ENCODE results near the gene HK3. TPM values are rescaled to one million over a fixed set of nuclear protein-coding genes. Genes with fewer than 3 reads are reported as not detected.

HK3 gene
- total and polyA plus RNA-seq, 12 donors: 0.44 to 102 (median 15.2) TPM

- WGBS, 4 donors: 79 to 87% (median 83%) methylated on average over 16 to 21 of the region's 21 CpGs
- no peak for DNase-seq
- Histone ChIP-seq H3K27ac (no peak overlapping the region), H3K4me3 (no peak overlapping the region), H3K9me3 (replicated peaks in 1 of 3) (no peaks in the 10 kb centered on the region), H3K4me1 (replicated peaks in 1 of 2) (no peaks in the 10 kb centered on the region), H3K27me3 (peaks cover 12% of the 10 kb centered on the region), H3K36me3 (replicated peaks in 1 of 2) (no peaks in the 10 kb centered on the region)
- intact Hi-C loops (cut with DNase I): no loop called here
- TF ChIP-seq POLR2A (IDR thresholded peaks at IDR 0.05) (no peak), CTCF (IDR thresholded peaks at IDR 0.05) (no peak)
Measured at GRCh38 chr5:176850371-176851245, 48.5 kb downstream of the HK3 start.

- no peak overlapping the region for H3K4me3 ChIP-seq
- intact Hi-C loops (cut with DNase I): no loop called here
- TF ChIP-seq POLR2A (IDR thresholded peaks at IDR 0.05) (no peak), CTCF (IDR thresholded peaks at IDR 0.05) (no peak)
- no peaks in the 10 kb centered on the region for H3K9me3 ChIP-seq (replicated peaks in 1 of 3)
- no peaks in the 10 kb centered on the region for H3K4me1 ChIP-seq (replicated peaks in 1 of 2)
- no peak for DNase-seq
- H3K36me3 ChIP-seq (replicated peaks in 1 of 2): no peaks in the 10 kb centered on the region
- peaks cover 12% of the 10 kb centered on the region for H3K27me3 ChIP-seq
- WGBS, 4 donors: 58 to 76% (median 71%) methylated on average over 3 to 7 of the region's 7 CpGs
- no peak overlapping the region for H3K27ac ChIP-seq
Measured at GRCh38 chr5:176849611-176850227, 49.4 kb downstream of the HK3 start.

GRCh38 chr5:176848651-176849050 lies 50.5 kb downstream of the HK3 start:
- no peaks in the 10 kb centered on the region for H3K36me3 ChIP-seq (replicated peaks in 1 of 2)
- no peaks in the 10 kb centered on the region for H3K9me3 ChIP-seq (replicated peaks in 1 of 3)
- DNase-seq: no peak
- H3K4me3 ChIP-seq: no peak overlapping the region
- intact Hi-C loops (cut with DNase I): no loop called here
- no peak overlapping the region for H3K27ac ChIP-seq
- TF ChIP-seq POLR2A (IDR thresholded peaks at IDR 0.05): no peak
- no peak for TF ChIP-seq CTCF (IDR thresholded peaks at IDR 0.05)
- H3K4me1 ChIP-seq (replicated peaks in 1 of 2): no peaks in the 10 kb centered on the region
- peaks cover 12% of the 10 kb centered on the region for H3K27me3 ChIP-seq
- WGBS, 4 donors: 82 to 88% (median 86%) methylated on average over 6 to 13 of the region's 13 CpGs

GRCh38 chr5:176847726-176848290 lies 51.3 kb downstream of the HK3 start:
- Histone ChIP-seq H3K9me3 (replicated peaks in 1 of 3) (no peaks in the 10 kb centered on the region), H3K27ac (peak overlapping the region in 1 of 5 donors; percentile 69), H3K4me1 (replicated peaks in 1 of 2) (no peaks in the 10 kb centered on the region), H3K27me3 (peaks cover 12% of the 10 kb centered on the region), H3K36me3 (replicated peaks in 1 of 2) (no peaks in the 10 kb centered on the region), H3K4me3 (no peak overlapping the region)
- no peak for TF ChIP-seq CTCF (IDR thresholded peaks at IDR 0.05)
- TF ChIP-seq POLR2A (IDR thresholded peaks at IDR 0.05): no peak
- no peak for DNase-seq
- intact Hi-C loops (cut with DNase I): no loop called here
- WGBS, 4 donors: 76 to 88% (median 83%) methylated on average over 8 to 13 of the region's 13 CpGs
